CD4-positive, alpha-beta T cell treated with Interleukin-17A for 4 hours (primary cell): ENCODE measurements around the gene TULP3.
A peak's percentile ranks its signal among the peaks of the same experiment; 100 is the strongest.

Experiments used
- DNase-seq: peaks from one replicate; pipeline ENCODE4 v3.0.0-alpha.2; 2020; ENCODE audit warnings: mixed read lengths

TULP3 gene

GRCh38 chr12:2933586-2933985 lies 42.9 kb downstream of the TULP3 start:
- DNase-seq = no peak

GRCh38 chr12:2934371-2934770 lies 43.7 kb downstream of the TULP3 start:
- DNase-seq = no peak

GRCh38 chr12:2936301-2936700 lies 45.6 kb downstream of the TULP3 start:
- no peak for DNase-seq

GRCh38 chr12:2937500-2937899 lies 46.8 kb downstream of the TULP3 start:
- DNase-seq = no peak

- no peak for DNase-seq
Observed at GRCh38 chr12:2939191-2939590, 48.5 kb downstream of the TULP3 start.

- no peak for DNase-seq
Observed at GRCh38 chr12:2940564-2940963, 49.9 kb downstream of the TULP3 start.

GRCh38 chr12:2941524-2941923 lies 50.8 kb downstream of the TULP3 start:
- DNase-seq = no peak

- DNase-seq = peak; percentile 66
Observed at GRCh38 chr12:2944401-2945047, 53.8 kb downstream of the TULP3 start.

GRCh38 chr12:2949411-2949810 lies 58.7 kb downstream of the TULP3 start:
- no peak for DNase-seq

GRCh38 chr12:2955888-2956287 lies 65.2 kb downstream of the TULP3 start:
- no peak for DNase-seq

GRCh38 chr12:2957816-2958431 lies 67.2 kb downstream of the TULP3 start:
- DNase-seq = no peak

- DNase-seq = no peak
Observed at GRCh38 chr12:2958432-2959191, 67.9 kb downstream of the TULP3 start.

GRCh38 chr12:2959192-2959504 lies 68.5 kb downstream of the TULP3 start, which contains the start of gene TEAD4:
Gene TEAD4, plus strand, starts transcription at chr12:2959397.
- no peak for DNase-seq

GRCh38 chr12:2959505-2960389 lies 69.1 kb downstream of the TULP3 start:
- DNase-seq = no peak

GRCh38 chr12:2960390-2960956 lies 69.8 kb downstream of the TULP3 start:
- DNase-seq = no peak

- DNase-seq = no peak
Observed at GRCh38 chr12:2960996-2961616, 70.4 kb downstream of the TULP3 start.

- DNase-seq = no peak
Observed at GRCh38 chr12:2961705-2962104, 71.0 kb downstream of the TULP3 start.

- no peak for DNase-seq
Observed at GRCh38 chr12:2963154-2963759, 72.6 kb downstream of the TULP3 start.

GRCh38 chr12:2963760-2964292 lies 73.1 kb downstream of the TULP3 start:
- DNase-seq = no peak

- DNase-seq = no peak
Observed at GRCh38 chr12:2967651-2968050, 77.0 kb downstream of the TULP3 start.

GRCh38 chr12:2970744-2971143 lies 80.1 kb downstream of the TULP3 start:
- DNase-seq = no peak

GRCh38 chr12:2973566-2973965 lies 82.9 kb downstream of the TULP3 start:
- no peak for DNase-seq
